GM19023 (cell line): Measurements from ENCODE around the gene ATP5F1E.
"Not testable (repeated sequence)": the region's sequence is repeated elsewhere in the genome, so short reads cannot be mapped to it uniquely, and the experiment has no call there.

Source experiments
- ATAC-seq: cut with Tn5 transposase; IDR thresholded peaks from one replicate; pipeline ENCODE4 v1.9.1; 2021; ENCODE audit warnings: mild to moderate bottlenecking, moderate library complexity; ENCODE audit not compliant: unreplicated experiment

The ATP5F1E gene

DNA sequence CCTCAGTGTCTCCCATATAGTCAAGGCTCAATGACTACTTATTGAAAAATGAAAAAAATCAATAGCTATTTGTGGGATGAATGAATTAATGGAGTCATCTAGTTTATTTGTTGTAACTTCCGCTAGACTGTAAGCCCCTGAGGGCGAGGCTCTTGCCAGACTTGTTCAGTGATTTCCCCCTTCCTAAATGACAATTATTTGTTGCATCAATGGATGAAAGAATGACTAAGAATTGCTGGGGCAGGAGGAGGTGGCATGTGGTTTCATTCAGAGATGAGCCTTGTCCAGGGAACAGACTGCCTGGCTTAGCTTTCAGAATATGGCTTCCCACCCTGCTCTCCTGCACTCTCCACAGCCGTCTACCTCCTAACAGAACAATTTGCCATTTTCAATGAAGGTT lies 11.6 kb upstream of the ATP5F1E start:
- ATAC-seq, result no peak

DNA sequence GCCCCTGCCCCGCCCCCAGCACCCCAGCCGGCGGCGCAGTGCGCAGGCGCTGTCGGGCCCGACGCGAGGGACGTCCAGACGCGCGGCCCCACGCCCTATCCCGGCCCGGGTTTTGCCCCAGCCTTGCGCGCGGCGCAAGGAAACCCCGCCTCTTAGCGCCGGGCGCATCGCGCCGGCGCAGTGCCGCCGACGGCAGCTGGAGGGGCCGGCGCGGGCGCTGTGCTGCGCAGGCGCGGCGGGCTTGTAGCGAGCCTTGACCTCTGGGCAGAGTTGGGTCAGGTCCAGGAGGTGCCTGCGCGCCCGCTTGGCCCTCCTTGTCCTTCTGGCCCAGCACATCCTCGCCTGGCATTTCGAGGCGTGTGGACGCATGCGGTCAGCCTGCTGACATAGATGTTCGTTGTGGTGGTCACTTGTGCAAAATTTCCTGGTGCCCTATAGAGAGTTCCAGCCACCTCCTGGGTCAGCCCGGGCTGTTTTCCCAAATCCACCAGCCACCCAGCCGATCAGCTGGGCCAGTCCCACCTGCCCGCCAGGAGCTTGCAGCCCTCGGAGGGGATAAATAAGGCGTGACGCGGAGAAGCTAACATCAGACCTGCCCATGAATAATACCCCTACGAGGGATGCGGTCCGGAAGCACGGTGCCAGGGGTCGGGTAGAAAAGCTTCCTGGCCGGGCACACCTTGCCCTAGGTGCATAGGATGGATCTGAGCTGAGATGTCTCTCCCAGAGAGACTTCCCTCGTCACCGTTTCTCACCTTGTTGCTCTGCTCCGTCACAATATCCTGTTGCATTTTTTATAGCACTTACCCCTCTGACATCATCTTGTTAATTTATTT lies 10.9 kb upstream of the ATP5F1E start:
- peak; percentile 90 for ATAC-seq

DNA sequence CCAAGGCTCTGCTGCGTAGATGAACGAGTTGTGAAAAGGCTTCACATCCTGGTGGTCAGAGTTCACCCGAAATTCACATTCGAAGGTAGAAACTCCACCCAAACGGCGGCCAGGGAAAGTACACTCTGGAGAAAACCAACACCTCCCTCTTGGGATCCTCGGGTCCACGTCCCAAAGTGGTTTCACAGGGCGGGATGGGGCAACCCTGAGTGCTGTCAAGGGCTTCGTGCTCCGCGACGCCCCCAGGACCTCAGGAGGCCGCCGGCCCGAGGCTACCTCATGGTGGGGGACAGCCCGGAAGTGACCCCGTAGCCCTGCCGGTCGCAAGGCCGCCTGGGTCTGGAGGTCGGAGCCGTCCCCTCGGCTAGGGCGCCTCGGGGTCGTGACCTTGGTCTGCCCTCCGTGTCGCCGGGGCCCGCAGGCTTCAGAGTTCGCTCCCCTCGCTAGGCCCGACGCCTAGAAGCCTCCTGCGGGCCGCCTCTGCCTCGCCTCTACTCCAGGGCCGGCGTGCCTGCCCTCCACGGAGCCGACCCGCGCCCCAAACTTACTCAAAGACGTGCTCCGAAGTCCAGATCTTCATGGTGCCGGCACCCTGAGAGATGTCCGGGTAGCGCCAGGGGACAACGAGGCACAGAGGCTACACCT lies 10.1 kb upstream of the ATP5F1E start, which contains the start of gene PRELID3B:
Gene PRELID3B (minus strand): TSS at position 636 of the 645 bp plus-strand sequence. CDS start 56 bp downstream, at position 580.
- ATAC-seq, result peak; percentile 24

DNA sequence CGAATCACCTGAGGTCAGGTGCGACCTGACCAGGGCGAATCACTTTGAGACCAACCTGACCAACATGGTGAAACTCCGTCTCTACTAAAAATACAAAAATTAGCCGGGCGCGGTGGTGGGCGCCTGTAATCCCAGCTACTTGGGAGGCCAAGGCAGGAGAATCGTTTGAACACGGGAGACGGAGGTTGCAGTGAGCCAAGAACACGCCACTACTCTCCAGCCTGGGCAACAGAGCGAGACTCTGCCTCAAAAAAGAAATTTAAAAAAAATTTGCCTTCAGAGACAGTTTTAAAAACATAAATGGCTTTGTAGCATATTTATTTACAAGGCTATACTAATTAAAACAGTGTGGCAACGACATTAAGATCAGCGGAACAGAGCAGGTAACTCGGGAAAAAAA lies 9.4 kb upstream of the ATP5F1E start:
- ATAC-seq, result not testable (repeated sequence)

- no peak for ATAC-seq
These were observed 8.5 kb upstream of the ATP5F1E start for GRCh38 chr20:59040667-59041066.

GRCh38 chr20:59039233-59039632 lies 7.1 kb upstream of the ATP5F1E start:
- no peak for ATAC-seq

DNA sequence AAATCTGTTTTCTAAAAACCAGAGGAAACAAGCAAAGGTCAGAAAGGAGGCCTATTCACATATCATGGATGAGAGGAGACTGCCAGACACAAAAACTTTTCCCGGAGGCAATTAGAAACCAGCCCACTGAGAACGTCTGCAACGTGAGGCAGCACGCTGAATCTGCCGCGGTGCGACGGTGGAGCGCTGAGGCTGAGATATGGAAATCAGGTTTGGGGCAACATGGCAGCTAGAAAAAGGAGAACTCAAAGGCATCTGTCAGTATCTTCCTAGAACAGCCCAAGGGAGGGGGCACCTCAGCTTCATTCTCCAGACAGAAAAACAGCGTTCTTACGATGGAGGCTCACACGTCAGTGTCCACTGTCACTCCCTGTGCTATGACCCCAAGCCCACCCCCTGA lies 5.3 kb upstream of the ATP5F1E start:
- no peak for ATAC-seq

- no peak for ATAC-seq
These were observed 3.2 kb upstream of the ATP5F1E start for GRCh38 chr20:59035381-59035780.

- ATAC-seq, result no peak
These were observed 1.6 kb upstream of the ATP5F1E start for GRCh38 chr20:59033616-59034165.

DNA sequence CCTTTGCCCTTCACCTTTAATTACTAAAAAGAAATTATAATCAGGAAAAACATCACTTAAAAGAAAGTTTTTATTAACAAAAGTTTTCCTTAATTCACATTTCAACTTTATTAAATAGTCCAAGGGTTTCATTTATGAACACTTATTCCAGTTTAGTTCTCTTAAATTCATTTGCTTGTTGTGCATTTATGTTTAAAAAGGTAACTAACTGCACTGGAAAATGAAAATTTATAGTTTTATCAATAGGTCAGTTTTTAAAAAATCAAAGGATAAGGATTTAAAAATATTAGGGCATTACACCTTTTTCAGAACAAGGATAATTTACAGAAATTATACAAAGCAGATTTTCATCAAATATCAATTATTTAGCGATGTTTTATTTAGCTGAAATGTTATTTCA lies 958 bp upstream of the ATP5F1E start:
- ATAC-seq, result no peak

- no peak for ATAC-seq
These were observed 551 bp upstream of the ATP5F1E start for GRCh38 chr20:59032713-59033059.

DNA sequence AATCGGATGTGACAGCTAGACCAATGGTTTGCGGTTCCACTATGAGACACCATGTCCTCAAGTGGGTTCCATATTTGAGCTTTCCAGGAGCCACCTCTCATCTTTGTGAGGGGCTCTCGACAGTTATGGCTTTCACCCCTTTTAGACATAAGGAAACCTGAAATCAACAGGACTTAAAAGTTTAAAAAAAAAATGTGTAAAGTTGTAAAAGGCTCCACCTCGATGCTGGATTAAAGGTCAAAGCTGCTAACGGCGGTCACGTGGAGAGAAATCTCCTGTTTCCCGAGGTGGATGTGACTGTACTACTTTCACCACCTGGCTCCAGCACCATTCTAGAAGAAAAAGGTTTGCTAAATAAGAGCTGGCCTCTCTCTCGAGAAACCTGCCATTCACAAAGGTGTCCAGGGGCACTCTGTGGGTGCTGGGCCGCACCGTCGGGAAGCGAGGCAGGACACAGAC lies 542 bp downstream of the ATP5F1E start:
- ATAC-seq, result no peak

DNA sequence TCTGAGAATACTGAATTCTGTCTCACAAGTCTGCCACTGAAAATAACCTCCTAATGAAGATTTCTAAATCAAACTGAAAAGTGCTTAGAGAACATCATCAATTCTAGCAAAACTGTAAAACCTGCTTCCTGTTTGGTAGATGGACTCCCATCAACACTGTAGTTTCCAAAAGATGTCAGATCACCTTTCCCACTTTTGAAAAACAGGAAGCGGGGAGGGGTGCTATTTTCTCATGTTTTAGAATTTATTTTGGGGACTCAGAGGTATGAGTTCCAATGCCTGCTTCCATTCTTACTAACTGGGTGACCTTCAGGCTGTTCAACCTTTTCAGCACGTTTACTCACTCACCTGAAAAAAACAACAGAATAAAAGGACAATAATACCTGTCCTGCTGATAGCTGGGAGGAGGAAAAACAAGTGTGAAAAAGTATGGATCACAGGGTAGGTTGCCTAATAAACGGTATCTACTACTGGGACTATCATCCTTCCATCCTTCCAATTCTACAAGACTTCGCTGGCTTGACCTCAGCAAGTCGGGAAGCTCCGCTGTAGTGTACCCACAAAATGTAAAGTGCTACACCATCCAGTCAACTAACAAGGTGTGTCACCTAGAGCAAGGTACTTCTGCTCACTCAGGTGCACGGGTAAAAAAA lies 1.1 kb downstream of the ATP5F1E start:
- ATAC-seq, result no peak

GRCh38 chr20:59028812-59029211 lies 3.3 kb downstream of the ATP5F1E start:
- ATAC-seq, result no peak

- ATAC-seq, result no peak
These were observed 4.3 kb downstream of the ATP5F1E start for GRCh38 chr20:59027741-59028320.

- no peak for ATAC-seq
These were observed 5.0 kb downstream of the ATP5F1E start for GRCh38 chr20:59026904-59027740.

DNA sequence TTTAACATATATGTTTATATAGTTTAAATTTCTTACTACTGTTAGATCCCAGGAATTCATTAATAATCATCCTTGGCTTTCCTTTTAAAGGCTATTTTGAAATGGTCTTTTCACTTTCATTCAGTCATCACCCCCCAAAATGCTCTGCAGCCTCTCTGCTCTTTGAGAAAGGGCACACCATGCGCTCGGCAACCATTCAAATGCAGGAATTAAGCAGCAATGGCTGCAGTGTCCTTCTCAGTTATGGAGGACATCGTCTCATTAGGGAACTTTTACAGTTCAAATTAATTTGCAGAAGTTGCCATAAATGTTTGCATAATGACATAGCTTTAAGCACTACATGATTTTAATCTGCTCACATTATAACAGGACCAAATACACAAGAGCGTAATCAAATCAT lies 6.6 kb downstream of the ATP5F1E start:
- no peak for ATAC-seq

GRCh38 chr20:59025086-59025485 lies 7.0 kb downstream of the ATP5F1E start:
- no peak for ATAC-seq

DNA sequence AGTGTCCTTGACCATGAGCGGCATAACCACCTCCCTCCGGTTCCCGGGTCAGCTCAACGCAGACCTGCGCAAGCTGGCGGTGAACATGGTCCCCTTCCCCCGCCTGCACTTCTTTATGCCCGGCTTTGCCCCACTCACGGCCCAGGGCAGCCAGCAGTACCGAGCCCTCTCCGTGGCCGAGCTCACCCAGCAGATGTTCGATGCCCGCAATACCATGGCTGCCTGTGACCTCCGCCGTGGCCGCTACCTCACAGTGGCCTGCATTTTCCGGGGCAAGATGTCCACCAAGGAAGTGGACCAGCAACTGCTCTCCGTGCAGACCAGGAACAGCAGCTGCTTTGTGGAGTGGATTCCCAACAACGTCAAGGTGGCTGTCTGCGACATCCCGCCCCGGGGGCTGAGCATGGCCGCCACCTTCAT lies 8.0 kb downstream of the ATP5F1E start:
- no peak for ATAC-seq

DNA sequence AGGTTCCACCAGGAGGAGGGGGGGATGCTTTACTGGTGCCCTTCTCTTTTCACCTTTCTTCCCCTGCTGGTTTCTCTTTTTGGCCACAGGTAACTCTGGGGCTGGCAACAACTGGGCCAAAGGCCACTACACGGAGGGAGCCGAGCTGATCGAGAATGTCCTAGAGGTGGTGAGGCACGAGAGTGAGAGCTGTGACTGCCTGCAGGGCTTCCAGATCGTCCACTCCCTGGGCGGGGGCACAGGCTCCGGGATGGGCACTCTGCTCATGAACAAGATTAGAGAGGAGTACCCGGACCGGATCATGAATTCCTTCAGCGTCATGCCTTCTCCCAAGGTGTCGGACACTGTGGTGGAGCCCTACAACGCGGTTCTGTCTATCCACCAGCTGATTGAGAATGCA lies 8.5 kb downstream of the ATP5F1E start:
- no peak for ATAC-seq
